DOHH2 (cell line): ENCODE measurements around the gene LAMTOR1.

Experiments
- H3F3A ChIP-seq: fragments of 200-600 bp; sonication (generic), shearing (Covaris generic); 2 replicates; pipeline ENCODE4 v1.6.0; 2016; ENCODE audit warnings: antibody characterized with exemption, mild to moderate bottlenecking; ENCODE audit not compliant: control insufficient read depth, insufficient read depth
- H3K27ac ChIP-seq: fragments of 200-600 bp; sonication (generic); 2 replicates; pipeline ENCODE4 v1.5.1; 2014; ENCODE audit warnings: low read depth, mild to moderate bottlenecking, low read length, moderate library complexity
- H3K27me3 ChIP-seq: fragments of 200-600 bp; sonication (generic); 2 replicates; pipeline ENCODE4 v1.6.1; 2014; ENCODE audit warnings: mild to moderate bottlenecking, low read length, mixed read lengths; ENCODE audit not compliant: control insufficient read depth
- H3K36me3 ChIP-seq: fragments of 200-600 bp; sonication (generic); 2 replicates; pipeline ENCODE4 v1.6.1; 2014; ENCODE audit warnings: mild to moderate bottlenecking, low read length, moderate library complexity, mixed read lengths; ENCODE audit not compliant: control insufficient read depth
- H3K4me1 ChIP-seq: fragments of 200-600 bp; sonication (generic); 2 replicates; pipeline ENCODE4 v1.6.1; 2014; ENCODE audit warnings: mild to moderate bottlenecking, low read length, mixed read lengths; ENCODE audit not compliant: control insufficient read depth
- H3K4me2 ChIP-seq: fragments of 200-600 bp; sonication (generic); 2 replicates; pipeline ENCODE4 v1.6.0; 2014; ENCODE audit warnings: mild to moderate bottlenecking, low read length, moderate library complexity
- H3K4me3 ChIP-seq: fragments of 200-600 bp; sonication (generic); 2 replicates; pipeline ENCODE4 v1.5.1; 2014; ENCODE audit warnings: mild to moderate bottlenecking, low read length, mixed read lengths
- H3K79me2 ChIP-seq: fragments of 200-600 bp; sonication (generic); 2 replicates; pipeline ENCODE4 v1.6.1; 2014; ENCODE audit warnings: mild to moderate bottlenecking, low read length, mixed read lengths; ENCODE audit not compliant: control insufficient read depth
- H3K9me2 ChIP-seq: fragments of 200-600 bp; sonication (generic); replicated peaks from 2 replicates; pipeline ENCODE4 v1.6.1; 2014; ENCODE audit warnings: mild to moderate bottlenecking, low read length, mixed read lengths; ENCODE audit not compliant: control insufficient read depth
- H3K9me3 ChIP-seq: fragments of 200-600 bp; sonication (generic); 2 replicates; pipeline ENCODE4 v1.6.1; 2014; ENCODE audit warnings: antibody characterized with exemption, low read length, mixed read lengths; ENCODE audit not compliant: control insufficient read depth, insufficient read depth
- H4K20me1 ChIP-seq: fragments of 200-600 bp; sonication (generic); 2 replicates; pipeline ENCODE4 v1.6.0; 2014; ENCODE audit warnings: low read depth, mild to moderate bottlenecking, antibody characterized with exemption, low read length, moderate library complexity; ENCODE audit not compliant: control insufficient read depth, insufficient read depth
- EZH2phosphoT487 ChIP-seq: fragments of 200-600 bp; sonication (generic); IDR thresholded peaks from 2 replicates; pipeline ENCODE4 v1.6.1; 2017; ENCODE audit warnings: borderline replicate concordance, mild to moderate bottlenecking, antibody characterized with exemption, low read length, moderate library complexity, mixed read lengths
- TF ChIP-seq, protein P1 (sequence below): fragments of 200-600 bp; sonication (generic); IDR thresholded peaks from one replicate; pipeline ENCODE4 v1.5.1; 2014; ENCODE audit warnings: antibody characterized with exemption, mild to moderate bottlenecking, low read depth, low read length; ENCODE audit not compliant: poor library complexity, severe bottlenecking

LAMTOR1 gene

GRCh38 chr11:72075756-72076155 lies 27.3 kb downstream of the LAMTOR1 start:
- peaks cover 16% of the 10 kb centered on the region; the same call in 1 of the 2 replicates for H4K20me1 ChIP-seq
- H3K4me3 ChIP-seq: no peak overlapping the region
- peaks cover 39% of the 10 kb centered on the region for H3K4me1 ChIP-seq
- peaks cover 93% of the 10 kb centered on the region for H3K79me2 ChIP-seq
- no peaks in the 10 kb centered on the region for H3K27me3 ChIP-seq
- no peak for TF ChIP-seq EZH2phosphoT487
- TF ChIP-seq, protein P1, sequence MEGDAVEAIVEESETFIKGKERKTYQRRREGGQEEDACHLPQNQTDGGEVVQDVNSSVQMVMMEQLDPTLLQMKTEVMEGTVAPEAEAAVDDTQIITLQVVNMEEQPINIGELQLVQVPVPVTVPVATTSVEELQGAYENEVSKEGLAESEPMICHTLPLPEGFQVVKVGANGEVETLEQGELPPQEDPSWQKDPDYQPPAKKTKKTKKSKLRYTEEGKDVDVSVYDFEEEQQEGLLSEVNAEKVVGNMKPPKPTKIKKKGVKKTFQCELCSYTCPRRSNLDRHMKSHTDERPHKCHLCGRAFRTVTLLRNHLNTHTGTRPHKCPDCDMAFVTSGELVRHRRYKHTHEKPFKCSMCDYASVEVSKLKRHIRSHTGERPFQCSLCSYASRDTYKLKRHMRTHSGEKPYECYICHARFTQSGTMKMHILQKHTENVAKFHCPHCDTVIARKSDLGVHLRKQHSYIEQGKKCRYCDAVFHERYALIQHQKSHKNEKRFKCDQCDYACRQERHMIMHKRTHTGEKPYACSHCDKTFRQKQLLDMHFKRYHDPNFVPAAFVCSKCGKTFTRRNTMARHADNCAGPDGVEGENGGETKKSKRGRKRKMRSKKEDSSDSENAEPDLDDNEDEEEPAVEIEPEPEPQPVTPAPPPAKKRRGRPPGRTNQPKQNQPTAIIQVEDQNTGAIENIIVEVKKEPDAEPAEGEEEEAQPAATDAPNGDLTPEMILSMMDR: no peak
- H3K9me3 ChIP-seq: no peaks in the 10 kb centered on the region
- no peaks in the 10 kb centered on the region for H3K9me2 ChIP-seq
- H3F3A ChIP-seq: no peaks in the 10 kb centered on the region
- H3K36me3 ChIP-seq: peaks cover 31% of the 10 kb centered on the region
- no peak overlapping the region for H3K27ac ChIP-seq
- no peak overlapping the region for H3K4me2 ChIP-seq

GRCh38 chr11:72075109-72075508 lies 28.0 kb downstream of the LAMTOR1 start:
- H3K4me3 ChIP-seq: no peak overlapping the region
- H4K20me1 ChIP-seq: peaks cover 18% of the 10 kb centered on the region; the same call in 1 of the 2 replicates
- H3K36me3 ChIP-seq: peaks cover 35% of the 10 kb centered on the region
- H3K9me2 ChIP-seq: no peaks in the 10 kb centered on the region
- no peaks in the 10 kb centered on the region for H3F3A ChIP-seq
- H3K27ac ChIP-seq: no peak overlapping the region
- peaks cover 98% of the 10 kb centered on the region for H3K79me2 ChIP-seq
- no peaks in the 10 kb centered on the region for H3K9me3 ChIP-seq
- no peaks in the 10 kb centered on the region for H3K27me3 ChIP-seq
- H3K4me2 ChIP-seq: no peak overlapping the region
- TF ChIP-seq EZH2phosphoT487: no peak
- TF ChIP-seq, protein P1: peak; percentile 32
- H3K4me1 ChIP-seq: peaks cover 45% of the 10 kb centered on the region

DNA sequence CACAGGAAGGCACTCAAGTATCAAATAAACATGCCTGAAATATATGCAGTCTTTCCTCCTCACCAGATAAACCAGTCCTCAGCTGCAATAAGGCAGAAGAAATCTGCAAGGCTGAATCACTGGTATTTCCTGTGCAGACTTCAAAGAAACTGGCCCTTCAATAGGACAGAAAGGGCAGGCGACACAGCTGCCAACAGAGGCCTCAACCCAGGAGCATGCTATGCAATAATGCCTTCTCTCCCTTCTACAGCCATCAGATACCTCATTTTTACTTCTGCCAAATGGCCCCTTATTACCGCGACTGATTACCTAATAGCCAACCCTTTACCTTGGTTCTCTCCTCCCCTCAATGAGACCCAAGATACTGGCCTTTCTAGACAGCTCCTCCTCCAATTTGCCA lies 30.7 kb downstream of the LAMTOR1 start:
- H3K4me1 ChIP-seq: peaks cover 43% of the 10 kb centered on the region
- no peak overlapping the region for H3K4me3 ChIP-seq
- H4K20me1 ChIP-seq: peaks cover 16% of the 10 kb centered on the region; the same call in 1 of the 2 replicates
- H3K9me3 ChIP-seq: no peaks in the 10 kb centered on the region
- H3F3A ChIP-seq: no peaks in the 10 kb centered on the region
- no peak overlapping the region for H3K4me2 ChIP-seq
- H3K79me2 ChIP-seq: peaks cover 97% of the 10 kb centered on the region
- H3K27me3 ChIP-seq: no peaks in the 10 kb centered on the region
- H3K27ac ChIP-seq: no peak overlapping the region
- TF ChIP-seq, protein P1: no peak
- no peak for TF ChIP-seq EZH2phosphoT487
- H3K36me3 ChIP-seq: peaks cover 56% of the 10 kb centered on the region
- no peaks in the 10 kb centered on the region for H3K9me2 ChIP-seq
